ENCODE measurements around the gene DAD1. TPM values are rescaled to one million over a fixed set of nuclear protein-coding genes. Genes with fewer than 3 reads are reported as not detected.

DAD1 gene
- total RNA-seq, 1 experiment from 2014 or later = 162 TPM

DNA sequence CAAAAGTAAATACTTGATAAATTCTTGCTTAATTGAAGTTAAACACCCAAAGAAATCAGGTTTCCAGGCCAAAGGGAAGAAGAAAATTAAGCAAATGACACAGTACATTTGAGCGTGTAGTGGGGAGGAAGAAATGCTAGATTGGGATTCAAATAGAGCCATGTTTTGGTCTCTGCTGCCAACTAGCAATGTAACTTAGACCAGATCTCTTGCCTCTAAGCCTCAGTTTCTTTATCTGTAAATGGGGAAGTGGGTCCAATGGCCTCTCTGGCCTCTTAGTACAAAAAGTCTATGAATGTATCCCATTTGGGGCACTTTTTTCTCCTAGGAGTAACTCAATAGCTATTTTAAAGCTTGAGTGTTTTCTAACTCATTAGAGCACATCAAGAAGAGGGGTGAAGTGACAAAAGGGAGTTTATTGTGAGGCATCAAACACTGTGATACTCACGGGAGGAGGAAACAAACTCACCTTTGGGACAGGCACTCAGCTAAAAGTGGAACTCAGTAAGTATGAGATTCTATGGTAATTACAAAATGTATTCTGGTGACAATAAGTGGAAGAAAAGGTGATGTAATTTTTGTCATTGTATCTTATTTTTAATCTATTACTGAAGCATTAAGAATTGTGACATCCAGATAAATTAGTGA, 55.8 kb downstream of the DAD1 start:
- Histone ChIP-seq H3K27ac (ENCODE audit: low read depth, low read length) (no peak overlapping the region), H3K9me2 (ENCODE audit: insufficient read depth) (no peaks in the 10 kb centered on the region), H4K20me1 (ENCODE audit: insufficient read depth) (no peaks in the 10 kb centered on the region), H3K79me2 (ENCODE audit: insufficient read depth, low read length) (no peaks in the 10 kb centered on the region), H3K4me1 (ENCODE audit: control insufficient read depth in 1 of 2, insufficient read depth in 2 of 2, low read length in 2 of 2) (peaks cover 12 to 16% of the 10 kb centered on the region in 2 experiments), H3K27me3 (ENCODE audit: insufficient read depth, low read length) (peaks cover 7% of the 10 kb centered on the region; the same call in 1 of the 2 replicates), H3K9ac (ENCODE audit: low read length) (no peak overlapping the region), H3K9me3 (ENCODE audit: control insufficient read depth in 1 of 2, insufficient read depth in 1 of 2, low read depth in 1 of 2, low read length in 2 of 2) (no peaks in the 10 kb centered on the region), H3K4me2 (ENCODE audit: low read length) (no peak overlapping the region), H2AFZ (ENCODE audit: low read depth, low read length, poor library complexity, severe bottlenecking) (no peak overlapping the region), H3K4me3 (replicated peaks in 1 of 2; ENCODE audit: low read depth in 1 of 2, low read length in 2 of 2) (no peak overlapping the region), H3K36me3 (ENCODE audit: control insufficient read depth in 1 of 2, insufficient read depth in 2 of 2, low read length in 2 of 2) (no peaks in the 10 kb centered on the region)
- ChIA-PET RAD21 (ENCODE audit: low non-redundant PET in 1 of 2, low total read pairs in 2 of 2, uncharacterized antibody in 2 of 2, unreplicated experiment in 2 of 2) (no interaction called here), CTCF (no interaction called here), POLR2A (interaction anchor here (0.7 kb wide), 1 partner anchor 288 kb away, joined by 3 read pairs; no protein-coding TSS in a partner anchor)
- no peak for ATAC-seq
- intact Hi-C loops (cut with micrococcal nuclease) = no loop called here
- no TSS peak for BruUV-seq (replicated peaks)
- DNase-seq (ENCODE audit: low read depth, low spot score) = no peak
- TF ChIP-seq SRF (IDR thresholded peaks at IDR 0.05; ENCODE audit: low read depth) (no peak), TCF7L2 (IDR thresholded peaks at IDR 0.05; ENCODE audit: borderline replicate concordance, extremely low read depth, insufficient read depth, insufficient read length) (no peak), FOSL1 (IDR thresholded peaks at IDR 0.05; ENCODE audit: low read depth) (no peak), POLR2A (IDR thresholded peaks at IDR 0.05; ENCODE audit: borderline replicate concordance, extremely low read depth, insufficient read depth, insufficient read length) (no peak), SP1 (IDR thresholded peaks at IDR 0.05; ENCODE audit: low read depth) (no peak), CBX3 (IDR thresholded peaks at IDR 0.05; ENCODE audit: low read depth) (no peak), RAD21 (IDR thresholded peaks at IDR 0.05; ENCODE audit: low read depth) (no peak), ZNF274 (IDR thresholded peaks at IDR 0.05; ENCODE audit: low read depth, low read length) (no peak), SIN3A (IDR thresholded peaks at IDR 0.05; ENCODE audit: low read depth) (no peak), ZFX (IDR thresholded peaks at IDR 0.05) (no peak), EZH2phosphoT487 (IDR thresholded peaks at IDR 0.05; ENCODE audit: borderline replicate concordance) (no peak), EGR1 (IDR thresholded peaks at IDR 0.05; ENCODE audit: low read depth) (no peak), EZH2 (IDR thresholded peaks at IDR 0.05) (no peak), ELF1 (IDR thresholded peaks at IDR 0.05; ENCODE audit: borderline replicate concordance, low read depth) (no peak), CEBPB (IDR thresholded peaks at IDR 0.05; ENCODE audit: low read depth) (no peak)
- TF ChIP-seq, protein P1, sequence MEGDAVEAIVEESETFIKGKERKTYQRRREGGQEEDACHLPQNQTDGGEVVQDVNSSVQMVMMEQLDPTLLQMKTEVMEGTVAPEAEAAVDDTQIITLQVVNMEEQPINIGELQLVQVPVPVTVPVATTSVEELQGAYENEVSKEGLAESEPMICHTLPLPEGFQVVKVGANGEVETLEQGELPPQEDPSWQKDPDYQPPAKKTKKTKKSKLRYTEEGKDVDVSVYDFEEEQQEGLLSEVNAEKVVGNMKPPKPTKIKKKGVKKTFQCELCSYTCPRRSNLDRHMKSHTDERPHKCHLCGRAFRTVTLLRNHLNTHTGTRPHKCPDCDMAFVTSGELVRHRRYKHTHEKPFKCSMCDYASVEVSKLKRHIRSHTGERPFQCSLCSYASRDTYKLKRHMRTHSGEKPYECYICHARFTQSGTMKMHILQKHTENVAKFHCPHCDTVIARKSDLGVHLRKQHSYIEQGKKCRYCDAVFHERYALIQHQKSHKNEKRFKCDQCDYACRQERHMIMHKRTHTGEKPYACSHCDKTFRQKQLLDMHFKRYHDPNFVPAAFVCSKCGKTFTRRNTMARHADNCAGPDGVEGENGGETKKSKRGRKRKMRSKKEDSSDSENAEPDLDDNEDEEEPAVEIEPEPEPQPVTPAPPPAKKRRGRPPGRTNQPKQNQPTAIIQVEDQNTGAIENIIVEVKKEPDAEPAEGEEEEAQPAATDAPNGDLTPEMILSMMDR (IDR thresholded peaks at IDR 0.05 in 2 of 3, conservative IDR thresholded peaks at IDR 0.05 in 1 of 3; ENCODE audit: borderline replicate concordance in 1 of 3, insufficient read depth in 1 of 3, low read depth in 2 of 3, low read length in 2 of 3) = no peak
- TF ChIP-seq, protein P2, sequence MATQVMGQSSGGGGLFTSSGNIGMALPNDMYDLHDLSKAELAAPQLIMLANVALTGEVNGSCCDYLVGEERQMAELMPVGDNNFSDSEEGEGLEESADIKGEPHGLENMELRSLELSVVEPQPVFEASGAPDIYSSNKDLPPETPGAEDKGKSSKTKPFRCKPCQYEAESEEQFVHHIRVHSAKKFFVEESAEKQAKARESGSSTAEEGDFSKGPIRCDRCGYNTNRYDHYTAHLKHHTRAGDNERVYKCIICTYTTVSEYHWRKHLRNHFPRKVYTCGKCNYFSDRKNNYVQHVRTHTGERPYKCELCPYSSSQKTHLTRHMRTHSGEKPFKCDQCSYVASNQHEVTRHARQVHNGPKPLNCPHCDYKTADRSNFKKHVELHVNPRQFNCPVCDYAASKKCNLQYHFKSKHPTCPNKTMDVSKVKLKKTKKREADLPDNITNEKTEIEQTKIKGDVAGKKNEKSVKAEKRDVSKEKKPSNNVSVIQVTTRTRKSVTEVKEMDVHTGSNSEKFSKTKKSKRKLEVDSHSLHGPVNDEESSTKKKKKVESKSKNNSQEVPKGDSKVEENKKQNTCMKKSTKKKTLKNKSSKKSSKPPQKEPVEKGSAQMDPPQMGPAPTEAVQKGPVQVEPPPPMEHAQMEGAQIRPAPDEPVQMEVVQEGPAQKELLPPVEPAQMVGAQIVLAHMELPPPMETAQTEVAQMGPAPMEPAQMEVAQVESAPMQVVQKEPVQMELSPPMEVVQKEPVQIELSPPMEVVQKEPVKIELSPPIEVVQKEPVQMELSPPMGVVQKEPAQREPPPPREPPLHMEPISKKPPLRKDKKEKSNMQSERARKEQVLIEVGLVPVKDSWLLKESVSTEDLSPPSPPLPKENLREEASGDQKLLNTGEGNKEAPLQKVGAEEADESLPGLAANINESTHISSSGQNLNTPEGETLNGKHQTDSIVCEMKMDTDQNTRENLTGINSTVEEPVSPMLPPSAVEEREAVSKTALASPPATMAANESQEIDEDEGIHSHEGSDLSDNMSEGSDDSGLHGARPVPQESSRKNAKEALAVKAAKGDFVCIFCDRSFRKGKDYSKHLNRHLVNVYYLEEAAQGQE (IDR thresholded peaks at IDR 0.05; ENCODE audit: low read depth) = no peak
- TF ChIP-seq, protein P3, sequence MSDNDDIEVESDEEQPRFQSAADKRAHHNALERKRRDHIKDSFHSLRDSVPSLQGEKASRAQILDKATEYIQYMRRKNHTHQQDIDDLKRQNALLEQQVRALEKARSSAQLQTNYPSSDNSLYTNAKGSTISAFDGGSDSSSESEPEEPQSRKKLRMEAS (IDR thresholded peaks at IDR 0.05) = no peak
- TF ChIP-seq, protein P4, sequence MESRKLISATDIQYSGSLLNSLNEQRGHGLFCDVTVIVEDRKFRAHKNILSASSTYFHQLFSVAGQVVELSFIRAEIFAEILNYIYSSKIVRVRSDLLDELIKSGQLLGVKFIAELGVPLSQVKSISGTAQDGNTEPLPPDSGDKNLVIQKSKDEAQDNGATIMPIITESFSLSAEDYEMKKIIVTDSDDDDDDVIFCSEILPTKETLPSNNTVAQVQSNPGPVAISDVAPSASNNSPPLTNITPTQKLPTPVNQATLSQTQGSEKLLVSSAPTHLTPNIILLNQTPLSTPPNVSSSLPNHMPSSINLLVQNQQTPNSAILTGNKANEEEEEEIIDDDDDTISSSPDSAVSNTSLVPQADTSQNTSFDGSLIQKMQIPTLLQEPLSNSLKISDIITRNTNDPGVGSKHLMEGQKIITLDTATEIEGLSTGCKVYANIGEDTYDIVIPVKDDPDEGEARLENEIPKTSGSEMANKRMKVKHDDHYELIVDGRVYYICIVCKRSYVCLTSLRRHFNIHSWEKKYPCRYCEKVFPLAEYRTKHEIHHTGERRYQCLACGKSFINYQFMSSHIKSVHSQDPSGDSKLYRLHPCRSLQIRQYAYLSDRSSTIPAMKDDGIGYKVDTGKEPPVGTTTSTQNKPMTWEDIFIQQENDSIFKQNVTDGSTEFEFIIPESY (IDR thresholded peaks at IDR 0.05; ENCODE audit: extremely low read depth, insufficient replicate concordance, low read length) = no peak
